Measurements from ENCODE around the gene PDZD8.

DNA sequence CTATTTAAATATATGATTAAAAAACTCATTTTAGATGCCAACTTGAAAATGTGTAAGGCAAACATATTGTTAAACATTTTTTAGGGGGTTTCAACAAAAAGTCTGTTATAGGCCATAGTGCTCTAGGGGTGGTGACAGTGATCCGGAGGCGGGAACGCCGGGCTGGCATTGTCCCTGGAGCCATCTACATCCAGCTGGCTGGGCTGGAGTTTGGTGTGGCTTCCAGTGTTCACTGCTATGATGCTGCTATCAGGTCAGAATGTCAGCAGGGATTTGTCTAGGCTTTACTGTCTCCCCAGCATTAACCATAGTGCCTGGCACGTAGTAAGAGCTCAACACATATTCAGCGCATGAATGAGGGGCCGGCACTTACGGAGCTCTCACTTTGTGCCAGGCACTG, 136.2 kb downstream of the PDZD8 start:
- TF ChIP-seq CTCF (IDR thresholded peaks at IDR 0.05): no peak
- TF ChIP-seq ZFX (IDR thresholded peaks at IDR 0.05; ENCODE audit: borderline replicate concordance): no peak

All from 22Rv1 (cell line).